ENCODE data around the gene EXTL1. TPM values are rescaled to one million over a fixed set of nuclear protein-coding genes. Genes with fewer than 3 reads are reported as not detected.

EXTL1 gene
- total RNA-seq, 1 donor from 2014 or later = 0.49 TPM

- Histone ChIP-seq H3K4me1 (peaks cover 28% of the 10 kb centered on the region), H3K27me3 (no peaks in the 10 kb centered on the region), H3K9me3 (no peaks in the 10 kb centered on the region), H3K27ac (no peak overlapping the region), H3K4me3 (no peak overlapping the region), H3K36me3 (peaks cover 5% of the 10 kb centered on the region)
- intact Hi-C loops (cut with DNase I) = loop anchor here (5.0 kb wide), 1 partner anchor 97 kb away; no protein-coding TSS in a partner anchor
- TF ChIP-seq, protein P1, sequence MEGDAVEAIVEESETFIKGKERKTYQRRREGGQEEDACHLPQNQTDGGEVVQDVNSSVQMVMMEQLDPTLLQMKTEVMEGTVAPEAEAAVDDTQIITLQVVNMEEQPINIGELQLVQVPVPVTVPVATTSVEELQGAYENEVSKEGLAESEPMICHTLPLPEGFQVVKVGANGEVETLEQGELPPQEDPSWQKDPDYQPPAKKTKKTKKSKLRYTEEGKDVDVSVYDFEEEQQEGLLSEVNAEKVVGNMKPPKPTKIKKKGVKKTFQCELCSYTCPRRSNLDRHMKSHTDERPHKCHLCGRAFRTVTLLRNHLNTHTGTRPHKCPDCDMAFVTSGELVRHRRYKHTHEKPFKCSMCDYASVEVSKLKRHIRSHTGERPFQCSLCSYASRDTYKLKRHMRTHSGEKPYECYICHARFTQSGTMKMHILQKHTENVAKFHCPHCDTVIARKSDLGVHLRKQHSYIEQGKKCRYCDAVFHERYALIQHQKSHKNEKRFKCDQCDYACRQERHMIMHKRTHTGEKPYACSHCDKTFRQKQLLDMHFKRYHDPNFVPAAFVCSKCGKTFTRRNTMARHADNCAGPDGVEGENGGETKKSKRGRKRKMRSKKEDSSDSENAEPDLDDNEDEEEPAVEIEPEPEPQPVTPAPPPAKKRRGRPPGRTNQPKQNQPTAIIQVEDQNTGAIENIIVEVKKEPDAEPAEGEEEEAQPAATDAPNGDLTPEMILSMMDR (IDR thresholded peaks at IDR 0.05) = no peak
- no peak for ATAC-seq
- DNase-seq = no peak
These were observed 27.0 kb upstream of the EXTL1 start for GRCh38 chr1:25994402-25995150.

DNA sequence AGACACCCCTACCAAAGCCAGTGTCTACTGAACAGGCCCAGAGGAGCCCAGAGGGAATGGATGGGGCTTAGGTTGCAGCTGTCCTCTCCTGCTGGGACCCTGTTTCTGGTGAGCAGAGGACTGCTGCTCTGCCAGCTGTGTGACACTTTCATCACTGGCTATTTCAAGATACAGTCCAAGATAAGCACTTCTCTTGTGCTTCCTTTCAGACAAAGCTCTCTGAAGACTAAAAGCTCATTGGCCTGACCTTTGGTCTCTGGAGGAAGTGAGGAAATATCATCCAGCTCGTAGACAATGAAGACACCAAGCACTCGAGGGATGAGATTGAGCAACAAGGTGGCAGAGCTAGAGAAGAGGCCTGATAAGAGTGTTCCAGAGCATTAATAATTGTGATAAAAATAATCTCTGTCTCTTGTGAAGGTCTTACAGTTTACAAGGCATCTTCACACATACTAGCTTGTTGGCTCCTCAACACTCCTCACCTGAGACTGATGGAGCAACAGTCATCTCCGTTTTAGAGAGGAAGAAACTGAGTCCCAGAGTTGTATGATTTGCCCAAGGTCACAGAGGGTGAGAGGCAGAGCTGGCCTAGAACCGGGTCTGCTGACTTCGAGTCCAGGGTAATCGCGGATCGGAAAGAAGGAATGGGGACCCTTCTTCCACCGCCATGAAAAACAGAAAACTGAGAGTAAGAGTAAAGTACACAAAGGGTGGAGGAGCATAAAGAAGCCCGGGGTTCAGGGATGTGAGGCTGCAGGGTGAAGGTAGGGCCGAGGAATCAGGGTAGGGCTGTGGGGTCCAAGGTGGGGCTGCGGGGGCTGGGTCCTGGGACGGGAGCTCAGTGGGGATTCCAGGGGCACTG lies 24.4 kb upstream of the EXTL1 start:
- H3K27me3 ChIP-seq = no peaks in the 10 kb centered on the region
- H3K4me3 ChIP-seq = peak overlapping the region; percentile 76
- H3K9me3 ChIP-seq = no peaks in the 10 kb centered on the region
- DNase-seq (no peak), ATAC-seq (peak; percentile 43)
- TF ChIP-seq, protein P1 (IDR thresholded peaks at IDR 0.05) = no peak
- intact Hi-C loops (cut with DNase I) = loop anchor here (5.0 kb wide), 1 partner anchor 100 kb away; no protein-coding TSS in a partner anchor
- H3K36me3 ChIP-seq = no peaks in the 10 kb centered on the region
- peaks cover 17% of the 10 kb centered on the region for H3K4me1 ChIP-seq
- H3K27ac ChIP-seq = peak overlapping the region; percentile 92

DNA sequence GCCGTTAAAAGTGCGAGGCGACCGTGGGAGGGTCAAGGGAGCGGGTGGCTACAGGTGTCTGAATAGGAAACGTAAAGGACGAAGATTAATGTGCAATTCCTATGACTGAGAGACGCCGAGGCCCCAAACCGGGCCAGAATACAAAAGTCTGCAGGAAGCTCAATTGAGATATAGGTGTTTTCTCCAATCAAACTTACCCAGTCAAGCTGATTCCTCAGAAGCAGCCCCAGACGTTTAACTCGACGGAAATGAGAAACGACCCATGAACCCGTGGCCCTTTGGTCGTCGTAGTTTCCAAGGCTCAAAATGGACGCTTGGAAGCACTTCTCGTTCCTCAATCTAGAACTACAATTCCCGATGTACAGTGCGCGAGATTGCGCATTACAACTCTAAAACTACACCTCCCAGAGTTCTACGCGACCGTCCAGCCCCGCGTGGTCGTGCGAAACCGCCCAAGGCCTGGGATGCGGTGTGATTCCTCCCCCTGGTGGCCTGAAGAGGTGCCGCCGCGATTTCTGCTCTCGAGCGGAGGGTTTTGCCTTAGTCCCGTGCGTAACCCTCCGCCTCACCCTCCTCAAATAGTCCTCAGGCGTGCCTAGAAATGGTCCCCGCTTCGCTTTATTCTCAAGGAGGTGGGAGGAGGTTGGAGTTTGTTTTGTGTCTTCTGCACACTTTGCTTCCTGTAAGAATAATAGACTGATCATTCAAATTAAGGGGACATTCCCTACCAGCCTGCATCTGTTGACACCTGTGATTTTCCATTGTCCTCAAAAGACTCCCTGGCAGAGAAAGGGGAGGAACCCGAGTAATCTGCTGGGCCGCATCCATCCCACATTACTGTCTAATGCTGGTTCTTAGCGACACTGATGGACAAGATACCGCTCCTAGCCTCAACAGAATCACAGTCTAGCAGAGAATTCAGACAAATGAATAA lies 23.5 kb upstream of the EXTL1 start, which contains the start of gene PAFAH2:
Gene PAFAH2 (minus strand): TSS at position 236 of the 934 bp plus-strand sequence. CDS start 7,247 bp downstream, outside the sequence.
- Histone ChIP-seq H3K4me3 (peak within 1 kb of the TSS; percentile 76), H3K36me3 (no peaks in the 10 kb centered on the region), H3K27me3 (no peaks in the 10 kb centered on the region), H3K4me1 (peaks cover 16% of the 10 kb centered on the region), H3K9me3 (no peaks in the 10 kb centered on the region), H3K27ac (peak within 1 kb of the TSS; percentile 92)
- intact Hi-C loops (cut with DNase I) = loop anchor here (5.0 kb wide), 1 partner anchor 101 kb away; no protein-coding TSS in a partner anchor
- ATAC-seq (peak; percentile 99), DNase-seq (peak; percentile 97)
- TF ChIP-seq, protein P1 (IDR thresholded peaks at IDR 0.05) = peak; percentile 95

DNA sequence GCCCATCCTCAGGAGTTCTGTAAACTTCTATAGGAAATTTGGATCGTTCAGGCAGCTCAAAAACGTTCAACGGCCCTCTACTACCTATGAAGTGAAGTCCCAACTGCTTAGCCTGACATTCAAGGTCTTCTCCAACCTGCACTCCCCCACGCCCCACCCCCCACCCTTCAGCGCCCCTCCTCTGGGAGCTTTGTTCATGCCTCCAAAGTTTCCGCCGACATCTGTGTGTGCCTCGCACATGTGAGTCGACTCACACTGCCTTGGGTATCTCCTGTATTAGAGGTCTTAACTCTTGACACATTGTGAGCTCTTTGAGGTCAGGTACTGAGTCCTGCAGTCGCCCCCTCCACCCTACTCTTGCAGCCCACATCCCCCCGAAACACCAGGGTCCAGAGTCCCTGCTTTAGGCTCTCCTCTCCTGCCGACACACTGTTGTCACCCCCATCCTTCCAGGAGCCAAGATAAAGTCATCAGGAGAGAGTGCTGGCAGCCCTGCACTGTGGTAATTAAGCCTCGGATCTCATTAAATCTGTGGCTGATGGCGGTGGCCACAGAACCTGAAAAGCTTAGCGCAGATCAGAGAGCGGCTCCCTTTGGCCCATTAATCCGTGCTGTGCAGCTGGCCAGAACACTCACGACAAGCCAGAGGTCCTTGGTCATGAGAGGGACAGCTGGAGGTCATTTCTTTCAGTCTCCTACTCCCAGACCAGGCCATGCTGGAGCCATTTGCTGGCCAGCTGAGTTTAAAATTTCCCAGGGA lies 22.4 kb upstream of the EXTL1 start:
- DNase-seq (no peak), ATAC-seq (no peak)
- H3K36me3 ChIP-seq = no peaks in the 10 kb centered on the region
- intact Hi-C loops (cut with DNase I) = loop anchor here (5.0 kb wide), 1 partner anchor 102 kb away; no protein-coding TSS in a partner anchor
- peaks cover 16% of the 10 kb centered on the region for H3K4me1 ChIP-seq
- no peaks in the 10 kb centered on the region for H3K27me3 ChIP-seq
- H3K27ac ChIP-seq = no peak overlapping the region
- no peak overlapping the region for H3K4me3 ChIP-seq
- H3K9me3 ChIP-seq = no peaks in the 10 kb centered on the region
- TF ChIP-seq, protein P1 (IDR thresholded peaks at IDR 0.05) = no peak

Data from upper lobe of right lung (tissue), 1 donor.